Spleen (tissue), 11 donors: Measurements from ENCODE around the gene TXNDC11. TPM values are rescaled to one million over a fixed set of nuclear protein-coding genes. Genes with fewer than 3 reads are reported as not detected.

ENCODE experiments used
- DNase-seq: peaks from one replicate; pipeline ENCODE4 v3.0.0-alpha.2; 2020
- H3K27ac ChIP-seq, 8 donors: fragments of 200-600 bp; sonication (generic) in 7 of 8; 1 replicate in 4 of 8; 2 replicates in 4 of 8; pipeline versions ENCODE4 v1.5.0 to v1.8.0; 2016 to 2021; ENCODE audit warnings: inconsistent platforms in 4 of 8, mild to moderate bottlenecking in 4 of 8, moderate library complexity in 1 of 8
- H3K27me3 ChIP-seq, 7 donors: fragments of 200-600 bp; sonication (generic) in 6 of 7; replicated peaks in 1 of 7; 1 replicate in 4 of 7; 2 replicates in 3 of 7; pipeline versions ENCODE4 v1.5.0 to v1.8.0; 2016 to 2021; ENCODE audit warnings: inconsistent platforms in 3 of 7, mild to moderate bottlenecking in 1 of 7
- H3K36me3 ChIP-seq, 6 donors: fragments of 200-600 bp; sonication (generic) in 5 of 6; 1 replicate in 4 of 6; 2 replicates in 2 of 6; pipeline versions ENCODE4 v1.5.0 to v1.8.0; 2016 to 2021; ENCODE audit warnings: inconsistent platforms in 2 of 6
- H3K4me1 ChIP-seq, 6 donors: fragments of 200-600 bp; sonication (generic) in 5 of 6; 1 replicate in 3 of 6; 2 replicates in 3 of 6; pipeline versions ENCODE4 v1.5.0 to v1.8.0; 2016 to 2021; ENCODE audit warnings: inconsistent platforms in 3 of 6
- H3K4me3 ChIP-seq, 8 donors: fragments of 200-600 bp; sonication (generic) in 7 of 8; 1 replicate in 4 of 8; 2 replicates in 4 of 8; pipeline versions ENCODE4 v1.5.0 to v1.8.0; 2016 to 2021; ENCODE audit warnings: inconsistent platforms in 4 of 8, mild to moderate bottlenecking in 4 of 8, moderate library complexity in 2 of 8
- H3K9me3 ChIP-seq, 8 donors: fragments of 200-600 bp; sonication (generic) in 7 of 8; 1 replicate in 4 of 8; 2 replicates in 4 of 8; pipeline versions ENCODE4 v1.5.0 to v1.8.0; 2016 to 2021; ENCODE audit warnings: inconsistent platforms in 4 of 8
- CTCF ChIP-seq, 11 experiments: fragments of 200-600 bp in 7 of 11; fragments of 450-650 bp in 4 of 11; sonication (generic) in 4 of 11; IDR thresholded peaks in 8 of 11; conservative IDR thresholded peaks in 3 of 11; 1 replicate in 7 of 11; 2 replicates in 4 of 11; pipeline versions ENCODE4 v1.4.0 to v1.8.0; 2016 to 2021; ENCODE audit warnings: antibody characterized with exemption in 11 of 11, inconsistent platforms in 4 of 11, mild to moderate bottlenecking in 1 of 11
- POLR2A ChIP-seq, 3 donors: fragments of 450-650 bp; IDR thresholded peaks; one replicate each; pipeline ENCODE4 v1.5.1; 2017; ENCODE audit warnings: antibody characterized with exemption in 3 of 3, mild to moderate bottlenecking in 1 of 3
- POLR2AphosphoS5 ChIP-seq, 3 donors: sonication (generic); formaldehyde crosslinking; IDR thresholded peaks; one replicate each; pipeline ENCODE4 v1.5.1; 2017; ENCODE audit warnings: antibody characterized with exemption in 3 of 3
- WGBS, 5 donors: extraction: QIAGEN DNeasy Blood & Tissue Kit in 3 of 5; methylation state at CpG; one replicate each; pipeline versions ENCODE4 v1.1.5 to v1.1.7; 2013 to 2018; 5-methylcytosine and 5-hydroxymethylcytosine counted together
- intact Hi-C: fragments of 100-400 bp; cut with DNase I; formaldehyde crosslinking; loops from one replicate; pipeline ENCODE4 v1.15.0; 2023; ENCODE audit warnings: low total_unique reads
- polyA plus RNA-seq, 3 donors: library from polyadenylated mRNA; stranded (reverse); fragments of 200-250 nt; gene quantifications; one replicate each; pipeline ENCODE4 v1.2.1, GENCODE V29; 2013
- total RNA-seq, 7 donors: library from RNA; depleted of rRNA in 3 of 7; stranded (reverse); fragments of >200 nt in 3 of 7; fragmentation: NEBNext Ultra II Directional in 4 of 7; extraction: Animal tissue kit (Norgen Biotek cat#: 25700) in 4 of 7; gene quantifications; one replicate each; pipeline versions ENCODE4 v1.1.0 to v1.2.1, GENCODE V29; 2016 to 2021
- donor health status: healthy with polysubstance abuse.
- donor health status: DM: no; HTN: no; CAD: no; lungs with moderate emphysema.
- donor health status: DM: no; HTN: no; CAD: no.
- donor health status: Bipolar disorder and iron deficiency.
- donor health status: healthy.
- donor health status: DM: no; HTN: no; CAD: no.
- donor health status: DM: yes; HTN: yes; CAD: no.

Gene TXNDC11
- total and polyA plus RNA-seq, 10 donors, result 28.3 to 104 (median 49.3) TPM

GRCh38 chr16:11705311-11706025 is 37.2 kb downstream of the TXNDC11 start:
- no peak for DNase-seq
- Histone ChIP-seq H3K4me1 (peaks cover 0 to 52% (median 4%) of the 10 kb centered on the region in 6 donors), H3K36me3 (peaks cover 0 to 84% (median 17%) of the 10 kb centered on the region in 6 donors), H3K9me3 (no peaks in the 10 kb centered on the region), H3K27ac (no peak overlapping the region), H3K27me3 (no peaks in the 10 kb centered on the region), H3K4me3 (no peak overlapping the region)
- intact Hi-C loops, result no loop called here
- 76 to 82% (median 79%) methylated on average over 6 of the region's 6 CpGs for WGBS, 5 donors
- TF ChIP-seq POLR2AphosphoS5 (IDR thresholded peaks at IDR 0.05), result no peak
- no peak for TF ChIP-seq POLR2A (IDR thresholded peaks at IDR 0.05)
- no peak for TF ChIP-seq CTCF (IDR thresholded peaks at IDR 0.05 in 8 of 11, conservative IDR thresholded peaks at IDR 0.05 in 3 of 11)

GRCh38 chr16:11700264-11701029 is 42.2 kb downstream of the TXNDC11 start:
- peaks cover 0 to 88% (median 49%) of the 10 kb centered on the region in 6 donors for H3K36me3 ChIP-seq
- peak in 1 of 3 donors; percentile 14 for TF ChIP-seq POLR2AphosphoS5 (IDR thresholded peaks at IDR 0.05)
- no peak for TF ChIP-seq POLR2A (IDR thresholded peaks at IDR 0.05)
- intact Hi-C loops, result no loop called here
- 45 to 68% (median 55%) methylated on average over 9 of the region's 9 CpGs for WGBS, 5 donors
- no peak for DNase-seq
- peak overlapping the region in 7 of 8 donors; percentile 17 to 88 (median 67) for H3K27ac ChIP-seq
- peaks cover 0 to 71% (median 15%) of the 10 kb centered on the region in 6 donors for H3K4me1 ChIP-seq
- peak overlapping the region in 1 of 8 donors; percentile 16 for H3K4me3 ChIP-seq
- H3K9me3 ChIP-seq, result no peaks in the 10 kb centered on the region
- H3K27me3 ChIP-seq, result no peaks in the 10 kb centered on the region

- peaks cover 0 to 99% (median 60%) of the 10 kb centered on the region in 6 donors for H3K36me3 ChIP-seq
- 85 to 95% (median 90%) methylated on average over 10 of the region's 10 CpGs for WGBS, 5 donors
Measured at GRCh38 chr16:11699234-11699894, 43.3 kb downstream of the TXNDC11 start.

More at GRCh38 chr16:11699234-11699894, 43.3 kb downstream of the TXNDC11 start:
- Histone ChIP-seq H3K9me3 (no peaks in the 10 kb centered on the region), H3K4me1 (peaks cover 0 to 73% (median 15%) of the 10 kb centered on the region in 6 donors), H3K4me3 (no peak overlapping the region), H3K27me3 (no peaks in the 10 kb centered on the region), H3K27ac (peak overlapping the region in 5 of 8 donors; percentile 63 to 88 (median 72))
- TF ChIP-seq CTCF (IDR thresholded peaks at IDR 0.05 in 8 of 11, conservative IDR thresholded peaks at IDR 0.05 in 3 of 11), result no peak
- no peak for TF ChIP-seq POLR2AphosphoS5 (IDR thresholded peaks at IDR 0.05)
- no peak for TF ChIP-seq POLR2A (IDR thresholded peaks at IDR 0.05)
- intact Hi-C loops, result no loop called here
- no peak for DNase-seq
